ENCODE measurements around the gene FARP1.

DNA sequence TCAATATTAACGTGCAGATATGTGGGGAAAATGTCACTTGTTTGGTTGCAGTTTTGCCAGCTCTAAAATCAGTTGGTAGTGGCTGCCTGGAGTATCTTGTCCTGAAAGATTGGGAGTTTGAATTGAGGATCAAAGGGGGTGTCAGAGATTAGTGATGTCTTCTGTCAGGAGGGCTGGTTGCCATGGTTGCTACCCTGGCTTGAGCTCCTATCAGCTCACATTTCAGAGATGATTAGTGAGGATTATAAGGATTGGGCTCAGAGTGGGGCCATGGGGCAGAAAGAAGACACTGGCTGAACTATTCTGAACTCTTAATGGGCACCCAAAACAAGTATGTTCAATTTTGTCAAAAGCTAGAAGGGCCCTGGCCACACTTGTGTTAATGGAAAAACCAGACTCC, 129.7 kb downstream of the FARP1 start:
- TF ChIP-seq, protein P1, sequence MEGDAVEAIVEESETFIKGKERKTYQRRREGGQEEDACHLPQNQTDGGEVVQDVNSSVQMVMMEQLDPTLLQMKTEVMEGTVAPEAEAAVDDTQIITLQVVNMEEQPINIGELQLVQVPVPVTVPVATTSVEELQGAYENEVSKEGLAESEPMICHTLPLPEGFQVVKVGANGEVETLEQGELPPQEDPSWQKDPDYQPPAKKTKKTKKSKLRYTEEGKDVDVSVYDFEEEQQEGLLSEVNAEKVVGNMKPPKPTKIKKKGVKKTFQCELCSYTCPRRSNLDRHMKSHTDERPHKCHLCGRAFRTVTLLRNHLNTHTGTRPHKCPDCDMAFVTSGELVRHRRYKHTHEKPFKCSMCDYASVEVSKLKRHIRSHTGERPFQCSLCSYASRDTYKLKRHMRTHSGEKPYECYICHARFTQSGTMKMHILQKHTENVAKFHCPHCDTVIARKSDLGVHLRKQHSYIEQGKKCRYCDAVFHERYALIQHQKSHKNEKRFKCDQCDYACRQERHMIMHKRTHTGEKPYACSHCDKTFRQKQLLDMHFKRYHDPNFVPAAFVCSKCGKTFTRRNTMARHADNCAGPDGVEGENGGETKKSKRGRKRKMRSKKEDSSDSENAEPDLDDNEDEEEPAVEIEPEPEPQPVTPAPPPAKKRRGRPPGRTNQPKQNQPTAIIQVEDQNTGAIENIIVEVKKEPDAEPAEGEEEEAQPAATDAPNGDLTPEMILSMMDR (IDR thresholded peaks at IDR 0.05; ENCODE audit: insufficient read depth, low read length, poor library complexity, severe bottlenecking), result no peak
- no peak for TF ChIP-seq EZH2phosphoT487 (conservative IDR thresholded peaks at IDR 0.05; ENCODE audit: low read length)

Measured in SU-DHL-6 (cell line).